PFSK-1 (cell line): ENCODE results near the gene MLN.

Experiments used
- FOXP2 ChIP-seq: optimal IDR thresholded peaks from 2 replicates; pipeline ENCODE3; 2011; ENCODE audit warnings: borderline replicate concordance, control low read depth, inconsistent platforms; ENCODE audit not compliant: insufficient read depth; ENCODE audit errors: extremely low read length, extremely low read depth
- POLR2AphosphoS5 ChIP-seq: IDR thresholded peaks from 2 replicates; pipeline ENCODE4 v1.6.1; 2012; ENCODE audit warnings: low read depth, mild to moderate bottlenecking, control low read depth, low read length, moderate library complexity
- SIN3A ChIP-seq: IDR thresholded peaks from 2 replicates; pipeline ENCODE4 v1.6.1; 2012; ENCODE audit warnings: mild to moderate bottlenecking, low read length, moderate library complexity, borderline replicate concordance; ENCODE audit not compliant: insufficient read depth
- TAF1 ChIP-seq: IDR thresholded peaks from 2 replicates; pipeline ENCODE4 v1.6.1; 2012; ENCODE audit warnings: low read length, control low read depth, borderline replicate concordance; ENCODE audit not compliant: insufficient read depth
- TF ChIP-seq, protein P1 (sequence below), 2 experiments: IDR thresholded peaks; 2 replicates each; pipeline versions ENCODE4 v1.6.1 to v1.8.0; 2011 to 2012; ENCODE audit warnings: low read depth in 2 of 2, low read length in 2 of 2, control low read depth in 1 of 2, inconsistent platforms in 1 of 2, mild to moderate bottlenecking in 1 of 2, moderate library complexity in 1 of 2; ENCODE audit not compliant: insufficient read depth in 1 of 2

The MLN gene

GRCh38 chr6:33786736-33787135 lies 17.1 kb downstream of the MLN start:
- TF ChIP-seq, protein P1, sequence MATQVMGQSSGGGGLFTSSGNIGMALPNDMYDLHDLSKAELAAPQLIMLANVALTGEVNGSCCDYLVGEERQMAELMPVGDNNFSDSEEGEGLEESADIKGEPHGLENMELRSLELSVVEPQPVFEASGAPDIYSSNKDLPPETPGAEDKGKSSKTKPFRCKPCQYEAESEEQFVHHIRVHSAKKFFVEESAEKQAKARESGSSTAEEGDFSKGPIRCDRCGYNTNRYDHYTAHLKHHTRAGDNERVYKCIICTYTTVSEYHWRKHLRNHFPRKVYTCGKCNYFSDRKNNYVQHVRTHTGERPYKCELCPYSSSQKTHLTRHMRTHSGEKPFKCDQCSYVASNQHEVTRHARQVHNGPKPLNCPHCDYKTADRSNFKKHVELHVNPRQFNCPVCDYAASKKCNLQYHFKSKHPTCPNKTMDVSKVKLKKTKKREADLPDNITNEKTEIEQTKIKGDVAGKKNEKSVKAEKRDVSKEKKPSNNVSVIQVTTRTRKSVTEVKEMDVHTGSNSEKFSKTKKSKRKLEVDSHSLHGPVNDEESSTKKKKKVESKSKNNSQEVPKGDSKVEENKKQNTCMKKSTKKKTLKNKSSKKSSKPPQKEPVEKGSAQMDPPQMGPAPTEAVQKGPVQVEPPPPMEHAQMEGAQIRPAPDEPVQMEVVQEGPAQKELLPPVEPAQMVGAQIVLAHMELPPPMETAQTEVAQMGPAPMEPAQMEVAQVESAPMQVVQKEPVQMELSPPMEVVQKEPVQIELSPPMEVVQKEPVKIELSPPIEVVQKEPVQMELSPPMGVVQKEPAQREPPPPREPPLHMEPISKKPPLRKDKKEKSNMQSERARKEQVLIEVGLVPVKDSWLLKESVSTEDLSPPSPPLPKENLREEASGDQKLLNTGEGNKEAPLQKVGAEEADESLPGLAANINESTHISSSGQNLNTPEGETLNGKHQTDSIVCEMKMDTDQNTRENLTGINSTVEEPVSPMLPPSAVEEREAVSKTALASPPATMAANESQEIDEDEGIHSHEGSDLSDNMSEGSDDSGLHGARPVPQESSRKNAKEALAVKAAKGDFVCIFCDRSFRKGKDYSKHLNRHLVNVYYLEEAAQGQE (IDR thresholded peaks at IDR 0.05; ENCODE audit: insufficient read depth in 1 of 2, low read depth in 2 of 2, low read length in 2 of 2) = no peak
- no peak for TF ChIP-seq SIN3A
- TF ChIP-seq POLR2AphosphoS5 = no peak
- TF ChIP-seq FOXP2 = no peak
- no peak for TF ChIP-seq TAF1

DNA sequence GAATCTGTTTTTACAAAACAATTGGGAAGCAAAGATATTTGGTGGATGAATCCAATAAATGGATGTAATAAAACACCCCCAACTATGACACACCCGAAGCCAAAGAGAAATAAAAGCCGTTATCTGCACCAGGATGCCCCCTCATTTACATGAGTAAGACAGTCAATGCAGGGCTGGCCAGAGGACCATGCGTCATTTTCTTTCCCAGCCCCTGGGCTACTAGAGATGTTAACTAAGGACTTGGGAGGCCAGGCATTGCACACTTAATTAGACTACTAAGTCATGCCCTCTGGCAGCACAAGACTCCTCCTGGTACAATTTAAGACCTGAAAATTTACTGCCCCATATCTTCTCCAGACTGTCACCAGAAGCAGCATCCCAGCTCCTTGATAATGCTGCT lies 18.0 kb downstream of the MLN start:
- TF ChIP-seq POLR2AphosphoS5 = no peak

DNA sequence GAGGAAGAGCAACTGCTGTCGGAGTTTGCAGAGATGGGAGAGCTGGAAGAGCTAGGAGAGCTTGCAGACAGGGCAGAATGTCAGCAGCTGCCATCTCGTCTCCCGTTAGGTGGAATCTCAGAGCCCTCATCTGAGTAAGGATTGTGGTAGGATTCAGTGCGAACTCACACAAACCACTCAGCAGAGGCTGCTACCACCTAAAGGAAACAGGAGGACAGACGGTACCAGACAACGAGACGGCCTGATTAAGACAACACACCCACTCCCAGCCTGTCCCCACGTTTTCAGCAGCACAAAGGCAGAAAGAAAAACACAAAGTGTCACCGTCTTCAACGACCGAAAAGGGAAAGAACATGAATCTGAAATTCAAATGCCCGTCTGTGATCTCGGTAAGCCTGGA lies 19.0 kb downstream of the MLN start:
- no peak for TF ChIP-seq FOXP2
- no peak for TF ChIP-seq SIN3A
- TF ChIP-seq POLR2AphosphoS5 = no peak
- no peak for TF ChIP-seq TAF1
- TF ChIP-seq, protein P1 (IDR thresholded peaks at IDR 0.05; ENCODE audit: insufficient read depth in 1 of 2, low read depth in 2 of 2, low read length in 2 of 2) = no peak

DNA sequence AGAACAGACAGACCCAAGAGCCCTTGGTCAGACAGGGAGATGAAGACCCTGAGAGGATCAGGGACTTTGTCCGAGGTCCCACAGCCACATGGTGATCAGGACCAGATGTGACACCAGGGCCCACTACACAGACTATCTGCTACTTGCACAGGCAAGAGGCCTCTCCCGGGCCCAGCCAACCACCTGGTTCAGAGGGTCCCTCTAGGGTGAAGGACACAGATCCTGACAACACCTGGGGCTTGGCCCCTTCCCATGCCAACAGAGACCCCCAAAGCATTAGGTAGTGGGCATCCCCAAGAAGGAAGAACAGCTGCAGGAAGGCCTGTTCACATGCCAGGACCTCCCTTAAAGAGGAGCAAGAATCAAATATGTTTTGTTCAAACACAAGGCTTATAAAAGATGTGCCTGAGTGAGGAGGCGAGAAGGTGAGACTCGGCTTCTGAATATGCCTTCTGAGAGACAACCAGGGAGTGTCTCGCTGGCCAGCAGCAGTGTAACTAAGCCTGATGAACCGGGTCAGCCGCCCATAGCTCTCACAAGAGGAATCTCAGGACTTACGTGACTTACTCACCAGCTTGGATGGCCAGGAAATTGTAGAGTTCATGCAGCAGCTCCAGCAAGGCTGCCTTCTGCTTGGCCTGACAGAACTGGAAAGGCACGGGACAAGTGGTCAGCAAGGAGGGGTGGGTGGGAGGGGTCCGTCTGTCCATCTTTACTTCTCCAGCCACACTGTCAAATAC lies 19.9 kb downstream of the MLN start:
- no peak for TF ChIP-seq POLR2AphosphoS5

GRCh38 chr6:33782561-33782960 lies 21.2 kb downstream of the MLN start:
- no peak for TF ChIP-seq POLR2AphosphoS5
- TF ChIP-seq, protein P1 (IDR thresholded peaks at IDR 0.05; ENCODE audit: insufficient read depth in 1 of 2, low read depth in 2 of 2, low read length in 2 of 2) = no peak
- TF ChIP-seq SIN3A = no peak
- no peak for TF ChIP-seq FOXP2
- TF ChIP-seq TAF1 = no peak

- TF ChIP-seq SIN3A (no peak), FOXP2 (no peak), POLR2AphosphoS5 (no peak), TAF1 (no peak)
- TF ChIP-seq, protein P1 (IDR thresholded peaks at IDR 0.05; ENCODE audit: insufficient read depth in 1 of 2, low read depth in 2 of 2, low read length in 2 of 2) = no peak
Observed at GRCh38 chr6:33781131-33781975, 22.4 kb downstream of the MLN start.
